Measurements from ENCODE around the gene ATP13A4. TPM values are rescaled to one million over a fixed set of nuclear protein-coding genes. Genes with fewer than 3 reads are reported as not detected.

Gene ATP13A4
- total and polyA plus RNA-seq, 2 of the 8 experiments (the other 6 are each of a cell fraction or from before 2014, with no cell fraction given) = 0.12 TPM; not detected in 1

DNA sequence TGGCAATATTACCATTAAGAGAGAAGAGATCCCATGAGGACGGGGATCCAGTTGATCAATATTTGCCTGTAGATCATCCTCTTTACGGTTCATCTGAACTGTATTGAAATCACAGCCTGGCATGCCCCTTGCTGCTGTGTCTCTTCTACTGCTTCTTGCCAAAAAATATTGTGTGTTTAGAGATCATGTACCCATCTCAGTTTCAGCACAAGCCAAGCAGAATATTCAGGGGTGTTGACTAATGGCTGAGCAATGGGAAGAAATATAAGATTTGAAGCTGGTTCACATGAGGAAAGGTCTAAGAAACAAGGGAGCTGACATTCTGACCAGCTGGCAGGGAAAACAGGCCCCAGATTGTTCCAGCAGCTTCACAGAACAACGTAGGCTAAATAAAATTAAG, 197.4 kb downstream of the ATP13A4 start:
- Histone ChIP-seq H3K4me2 (ENCODE audit: insufficient read depth in 1 of 2, low read depth in 2 of 2, low read length in 2 of 2) (no peak overlapping the region), H2BK120ac (replicated peaks; ENCODE audit: low read depth, low read length) (no peak overlapping the region), H3K4me1 (replicated peaks in 1 of 4; ENCODE audit: control insufficient read depth in 3 of 4, insufficient read depth in 4 of 4, low read length in 3 of 4) (no peaks in the 10 kb centered on the region; a peak in 1 of 7 replicates), H3K79me2 (ENCODE audit: control insufficient read depth in 1 of 2, insufficient read depth in 2 of 2, low read length in 2 of 2) (no peaks in the 10 kb centered on the region), H3K18ac (ENCODE audit: extremely low read depth, low read length) (no peak overlapping the region), H3K4ac (replicated peaks; ENCODE audit: insufficient read length, low read depth, low read length) (no peak overlapping the region), H3K9ac (replicated peaks in 1 of 4; ENCODE audit: extremely low read depth in 1 of 4, low read depth in 3 of 4, low read length in 3 of 4) (no peak overlapping the region), H3K27ac (ENCODE audit: low read depth, low read length) (no peak overlapping the region), H2AK5ac (ENCODE audit: low read depth, low read length) (no peak overlapping the region), H3K23ac (ENCODE audit: insufficient read length) (no peak overlapping the region), H3K36me3 (ENCODE audit: control insufficient read depth in 2 of 4, insufficient read depth in 4 of 4, low read length in 3 of 4) (no peaks in the 10 kb centered on the region), H2BK15ac (ENCODE audit: low read length) (no peak overlapping the region), H2BK12ac (ENCODE audit: low read depth, low read length) (no peak overlapping the region), H2AFZ (ENCODE audit: low read length) (no peak overlapping the region; the same call in 1 of the 2 replicates), H3K79me1 (ENCODE audit: low read depth, low read length) (no peaks in the 10 kb centered on the region), H4K5ac (ENCODE audit: insufficient read length, low read depth, low read length) (no peak overlapping the region), H4K91ac (replicated peaks; ENCODE audit: insufficient read length, low read length) (no peak overlapping the region), H4K20me1 (replicated peaks in 1 of 2; ENCODE audit: control insufficient read depth in 1 of 2, insufficient read depth in 2 of 2, low read length in 2 of 2) (no peaks in the 10 kb centered on the region), H3K23me2 (ENCODE audit: low read depth, low read length) (no peaks in the 10 kb centered on the region; the same call in 1 of the 2 replicates), H3K14ac (ENCODE audit: insufficient read length) (no peak overlapping the region), H3K56ac (replicated peaks; ENCODE audit: insufficient read length, low read depth, low read length) (no peak overlapping the region), H3K4me3 (ENCODE audit: extremely low read depth in 1 of 4, insufficient read depth in 2 of 4, low read depth in 3 of 4, low read length in 4 of 4) (no peak overlapping the region), H3K9me3 (ENCODE audit: insufficient read depth in 2 of 2, low read depth in 1 of 2, low read length in 1 of 2) (no peaks in the 10 kb centered on the region), H2BK20ac (ENCODE audit: low read length) (no peak overlapping the region), H4K8ac (ENCODE audit: extremely low read depth, insufficient read depth, low read length) (no peak overlapping the region), H2BK5ac (ENCODE audit: low read depth, low read length) (no peak overlapping the region), H3K27me3 (replicated peaks in 1 of 4; ENCODE audit: control insufficient read depth in 3 of 4, extremely low read depth in 1 of 4, insufficient read depth in 3 of 4, low read length in 3 of 4) (no peaks in the 10 kb centered on the region)
- DNase-seq (ENCODE audit: low read depth in 1 of 2, low spot score in 2 of 2) = no peak
- 87% methylated on average over 3 of the region's 3 CpGs; no CpG with 5 or more reads in 1 of the 2 experiments for WGBS, 2 experiments (ENCODE audit: extremely low coverage in 1 of 2, insufficient coverage in 1 of 2, insufficient read length in 1 of 2, insufficient replicate concordance in 2 of 2, low coverage in 1 of 2, low lambda C conversion rate in 2 of 2, missing lambda C conversion rate in 1 of 2)
- ChIA-PET POLR2A (ENCODE audit: partially characterized antibody) (no interaction called here), CTCF (ENCODE audit: partially characterized antibody) (no interaction called here)
- no peak for FAIRE-seq
- TF ChIP-seq GABPA (IDR thresholded peaks at IDR 0.05; ENCODE audit: borderline replicate concordance, insufficient read depth, low read length) = no peak
- TF ChIP-seq NRF1 (IDR thresholded peaks at IDR 0.05; ENCODE audit: low read depth, low read length) = no peak
- TF ChIP-seq CHD1 (IDR thresholded peaks at IDR 0.05; ENCODE audit: low read depth, low read length) = no peak
- no peak for TF ChIP-seq MAFK (IDR thresholded peaks at IDR 0.05; ENCODE audit: low read depth, low read length)
- no peak for TF ChIP-seq SIX5 (IDR thresholded peaks at IDR 0.05; ENCODE audit: low read depth, low read length)
- TF ChIP-seq SIRT6 (IDR thresholded peaks at IDR 0.05; ENCODE audit: low read length) = no peak
- no peak for TF ChIP-seq USF2 (IDR thresholded peaks at IDR 0.05; ENCODE audit: low read length)
- no peak for TF ChIP-seq EGR1 (IDR thresholded peaks at IDR 0.05; ENCODE audit: borderline replicate concordance, low read depth, low read length)
- TF ChIP-seq RNF2 (IDR thresholded peaks at IDR 0.05; ENCODE audit: borderline replicate concordance, low read depth, low read length, missing control alignments, poor library complexity, severe bottlenecking) = no peak
- no peak for TF ChIP-seq JUND (IDR thresholded peaks at IDR 0.05; ENCODE audit: low read length)
- no peak for TF ChIP-seq SAP30 (IDR thresholded peaks at IDR 0.05; ENCODE audit: insufficient read depth, insufficient replicate concordance, low read length)
